Body of pancreas (tissue), 4 donors: ENCODE results near the gene GBP6. TPM values are rescaled to one million over a fixed set of nuclear protein-coding genes. Genes with fewer than 3 reads are reported as not detected.
"Not testable (repeated sequence)": the region's sequence is repeated elsewhere in the genome, so short reads cannot be mapped to it uniquely, and the experiment has no call there.

Source experiments
- ATAC-seq: fragments of 150-250 bp; one replicate; pipeline ENCODE4 v1.9.1; 2016
- DNase-seq, 4 donors: peaks; one replicate each; pipeline ENCODE4 v3.0.0-alpha.2; 2019
- H3K27ac ChIP-seq, 4 donors: fragments of 200-600 bp; sonication (generic); 1 replicate in 3 of 4; 2 replicates in 1 of 4; pipeline versions ENCODE4 v1.5.1 to v1.6.1; 2016 to 2019; ENCODE audit warnings: mild to moderate bottlenecking in 1 of 4, mixed read lengths in 1 of 4, moderate library complexity in 1 of 4
- H3K27me3 ChIP-seq, 2 donors: fragments of 200-600 bp; sonication (generic); one replicate each; pipeline ENCODE4 v1.6.0; 2016; ENCODE audit warnings: mild to moderate bottlenecking in 1 of 2
- H3K36me3 ChIP-seq, 2 donors: fragments of 200-600 bp; sonication (generic); replicated peaks in 1 of 2; 2 replicates each; pipeline ENCODE4 v1.5.1; 2016; ENCODE audit warnings: low read depth in 2 of 2; ENCODE audit not compliant: insufficient read depth in 1 of 2
- H3K4me1 ChIP-seq: fragments of 200-600 bp; sonication (generic); one replicate; pipeline ENCODE4 v1.6.0; 2016
- H3K4me3 ChIP-seq, 2 donors: fragments of 200-600 bp; sonication (generic); 1 replicate in 1 of 2; 2 replicates in 1 of 2; pipeline ENCODE4 v1.5.1; 2016 to 2019
- H3K9me3 ChIP-seq, 3 donors: fragments of 200-600 bp; sonication (generic); 1 replicate in 2 of 3; 2 replicates in 1 of 3; pipeline ENCODE4 v1.5.1; 2016
- POLR2A ChIP-seq, 3 donors: fragments of 450-650 bp; IDR thresholded peaks; one replicate each; pipeline ENCODE4 v1.6.1; 2016; ENCODE audit warnings: antibody characterized with exemption in 3 of 3, mild to moderate bottlenecking in 2 of 3
- WGBS, 2 donors: methylation state at CpG; one replicate each; pipeline ENCODE4 v1.1.5; 2017; 5-methylcytosine and 5-hydroxymethylcytosine counted together
- intact Hi-C: fragments of 100-400 bp; cut with DNase I; formaldehyde crosslinking; loops from one replicate; pipeline ENCODE4 v1.15.1; 2023
- total RNA-seq, 2 donors: library from RNA; depleted of rRNA; stranded (reverse); fragments of >200 nt; gene quantifications; one replicate each; pipeline ENCODE4 v1.1.0, GENCODE V29; 2016
- TF ChIP-seq, protein P1 (sequence below), 7 experiments: fragments of 450-650 bp in 4 of 7; fragments of 200-600 bp in 3 of 7; sonication (generic) in 3 of 7; IDR thresholded peaks; one replicate each; pipeline ENCODE4 v1.5.1; 2016 to 2019; ENCODE audit warnings: antibody characterized with exemption in 7 of 7

The GBP6 gene
- total RNA-seq, 2 donors from 2014 or later: not detected

DNA sequence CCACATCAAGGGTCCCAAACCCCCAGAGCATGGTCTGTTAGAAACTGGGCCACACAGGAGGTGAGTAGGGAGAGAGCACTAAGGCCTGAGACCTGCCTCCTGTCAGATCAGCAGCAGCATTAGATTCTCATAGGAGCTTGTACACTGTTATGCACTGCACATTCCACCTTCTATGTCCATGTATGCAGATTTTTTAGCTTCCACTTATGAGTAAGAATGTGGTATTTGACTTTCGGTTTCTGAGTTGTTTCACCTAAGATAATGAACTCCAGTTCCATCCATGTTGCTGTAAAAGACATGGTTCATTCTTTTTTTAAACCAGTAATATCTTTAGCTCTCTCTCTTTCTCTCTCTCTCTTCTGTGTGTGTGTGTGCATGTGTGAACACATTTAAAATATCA, 663 bp upstream of the GBP6 start:
- no peaks in the 10 kb centered on the region for H3K36me3 ChIP-seq
- no peaks in the 10 kb centered on the region for H3K9me3 ChIP-seq
- H3K27me3 ChIP-seq: no peaks in the 10 kb centered on the region
- no peak overlapping the region for H3K4me3 ChIP-seq
- no peak for ATAC-seq
- H3K27ac ChIP-seq: no peak overlapping the region
- intact Hi-C loops: no loop called here
- whole genome bisulfite sequencing, 2 donors: 52 to 71% methylated on average over 1 of the region's 1 CpG
- no peaks in the 10 kb centered on the region for H3K4me1 ChIP-seq
- no peak for DNase-seq
- no peak for TF ChIP-seq POLR2A (IDR thresholded peaks at IDR 0.05)
- TF ChIP-seq, protein P1, sequence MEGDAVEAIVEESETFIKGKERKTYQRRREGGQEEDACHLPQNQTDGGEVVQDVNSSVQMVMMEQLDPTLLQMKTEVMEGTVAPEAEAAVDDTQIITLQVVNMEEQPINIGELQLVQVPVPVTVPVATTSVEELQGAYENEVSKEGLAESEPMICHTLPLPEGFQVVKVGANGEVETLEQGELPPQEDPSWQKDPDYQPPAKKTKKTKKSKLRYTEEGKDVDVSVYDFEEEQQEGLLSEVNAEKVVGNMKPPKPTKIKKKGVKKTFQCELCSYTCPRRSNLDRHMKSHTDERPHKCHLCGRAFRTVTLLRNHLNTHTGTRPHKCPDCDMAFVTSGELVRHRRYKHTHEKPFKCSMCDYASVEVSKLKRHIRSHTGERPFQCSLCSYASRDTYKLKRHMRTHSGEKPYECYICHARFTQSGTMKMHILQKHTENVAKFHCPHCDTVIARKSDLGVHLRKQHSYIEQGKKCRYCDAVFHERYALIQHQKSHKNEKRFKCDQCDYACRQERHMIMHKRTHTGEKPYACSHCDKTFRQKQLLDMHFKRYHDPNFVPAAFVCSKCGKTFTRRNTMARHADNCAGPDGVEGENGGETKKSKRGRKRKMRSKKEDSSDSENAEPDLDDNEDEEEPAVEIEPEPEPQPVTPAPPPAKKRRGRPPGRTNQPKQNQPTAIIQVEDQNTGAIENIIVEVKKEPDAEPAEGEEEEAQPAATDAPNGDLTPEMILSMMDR (IDR thresholded peaks at IDR 0.05): no peak

DNA sequence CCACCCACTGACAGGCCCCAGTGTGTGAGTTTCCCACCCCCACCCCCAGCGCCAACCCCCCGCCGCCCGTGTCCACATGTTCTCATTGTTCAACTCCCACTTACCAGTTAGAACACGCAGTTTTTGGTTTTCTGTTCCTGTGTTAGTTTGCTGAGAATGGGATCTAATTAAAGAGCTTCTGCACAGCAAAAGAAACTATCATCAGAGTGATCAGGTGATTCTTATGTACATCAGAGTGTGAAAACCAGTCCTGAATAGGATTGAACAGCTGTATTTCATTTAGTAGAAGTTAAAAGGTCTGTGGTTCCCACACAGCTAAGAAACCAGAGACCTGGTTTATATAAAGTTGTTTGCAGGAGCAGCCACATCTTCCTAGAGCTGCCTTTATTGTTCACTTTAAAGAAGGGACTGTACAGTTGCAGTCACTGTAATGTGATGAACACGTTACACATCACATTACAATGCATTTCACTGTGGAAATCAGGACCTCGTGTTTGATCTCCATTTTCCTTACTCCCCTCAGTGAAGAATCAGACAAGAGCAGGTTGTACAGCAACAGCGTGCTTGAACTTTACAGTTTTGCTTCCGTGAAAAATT, 1.2 kb downstream of the GBP6 start:
- H3K9me3 ChIP-seq: no peaks in the 10 kb centered on the region
- H3K4me1 ChIP-seq: no peaks in the 10 kb centered on the region
- H3K27ac ChIP-seq: no peak overlapping the region
- DNase-seq: no peak
- H3K27me3 ChIP-seq: no peaks in the 10 kb centered on the region
- WGBS, 2 donors: 84 to 85% methylated on average over 9 of the region's 9 CpGs
- intact Hi-C loops: no loop called here
- TF ChIP-seq, protein P1 (IDR thresholded peaks at IDR 0.05): no peak
- no peak for TF ChIP-seq POLR2A (IDR thresholded peaks at IDR 0.05)
- no peak overlapping the region for H3K4me3 ChIP-seq
- H3K36me3 ChIP-seq: no peaks in the 10 kb centered on the region
- ATAC-seq: no peak

DNA sequence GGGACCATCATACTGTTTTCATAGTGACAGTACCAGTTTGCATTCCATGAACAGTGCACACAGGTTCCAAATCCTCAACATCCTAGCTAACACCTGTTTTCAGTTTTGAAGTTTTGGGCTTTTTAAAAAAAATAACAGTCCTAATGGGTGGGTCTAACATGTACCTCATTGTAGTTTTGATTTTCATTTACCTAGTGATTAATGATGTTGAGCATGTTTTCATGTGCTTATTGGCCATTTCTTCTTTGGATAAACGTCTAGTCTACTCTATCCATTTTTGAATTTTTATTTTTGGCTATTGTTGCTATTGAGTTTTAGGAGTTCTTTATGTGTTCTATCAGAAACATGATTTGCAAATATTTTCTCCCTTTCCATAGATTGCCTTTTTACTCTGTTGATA, 3.4 kb downstream of the GBP6 start:
- Histone ChIP-seq H3K27me3 (no peaks in the 10 kb centered on the region), H3K36me3 (no peaks in the 10 kb centered on the region), H3K27ac (no peak overlapping the region), H3K4me3 (no peak overlapping the region), H3K4me1 (no peaks in the 10 kb centered on the region), H3K9me3 (no peaks in the 10 kb centered on the region)
- 57 to 63% methylated on average over 1 of the region's 1 CpG for WGBS, 2 donors
- DNase-seq (no peak), ATAC-seq (no peak)
- intact Hi-C loops: no loop called here
- TF ChIP-seq, protein P1 (IDR thresholded peaks at IDR 0.05): no peak
- TF ChIP-seq POLR2A (IDR thresholded peaks at IDR 0.05): no peak

DNA sequence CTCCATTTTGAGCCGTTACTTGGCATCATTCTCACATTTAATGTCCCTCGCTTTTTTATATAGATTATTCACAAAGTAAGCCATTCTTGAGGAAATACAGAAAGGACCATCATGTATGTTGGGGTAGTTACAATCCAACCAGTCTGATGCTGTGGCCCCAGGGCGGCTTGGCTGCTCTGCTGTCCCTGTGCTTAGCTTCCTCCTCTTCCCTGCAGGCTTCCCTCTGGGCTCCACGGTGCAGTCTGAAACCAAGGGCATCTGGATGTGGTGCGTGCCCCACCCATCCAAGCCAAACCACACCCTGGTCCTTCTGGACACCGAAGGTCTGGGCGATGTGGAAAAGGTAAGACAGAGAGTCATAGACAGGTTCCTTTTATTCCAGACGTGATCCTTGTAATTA, 5.5 kb downstream of the GBP6 start:
- Histone ChIP-seq H3K9me3 (no peaks in the 10 kb centered on the region), H3K36me3 (no peaks in the 10 kb centered on the region), H3K4me3 (no peak overlapping the region), H3K4me1 (no peaks in the 10 kb centered on the region), H3K27ac (no peak overlapping the region), H3K27me3 (no peaks in the 10 kb centered on the region)
- 86 to 88% methylated on average over 8 of the region's 8 CpGs for WGBS, 2 donors
- no peak for TF ChIP-seq POLR2A (IDR thresholded peaks at IDR 0.05)
- TF ChIP-seq, protein P1 (IDR thresholded peaks at IDR 0.05): no peak
- intact Hi-C loops: no loop called here
- ATAC-seq (no peak), DNase-seq (no peak)

DNA sequence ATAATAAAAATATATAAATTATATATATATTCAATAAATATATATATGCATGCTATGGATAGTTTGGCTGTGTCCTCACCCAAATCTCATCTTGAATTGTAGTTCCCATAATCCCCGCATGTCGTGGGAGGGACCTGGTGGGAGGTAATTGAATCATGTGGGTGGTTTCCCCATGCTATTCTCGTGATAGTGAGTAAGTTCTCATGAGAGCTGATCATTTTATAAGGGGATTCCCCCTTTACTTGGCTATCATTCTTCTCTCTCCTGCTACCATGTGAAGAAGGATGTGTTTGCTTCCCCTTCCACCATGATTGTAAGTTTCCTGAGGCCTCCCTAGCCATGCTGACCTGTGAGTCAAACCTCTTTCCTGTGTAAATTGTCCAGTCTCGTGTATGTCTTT, 10.0 kb downstream of the GBP6 start:
- H3K4me3 ChIP-seq, intact Hi-C loops, H3K9me3 ChIP-seq, ATAC-seq, H3K36me3 ChIP-seq, H3K27me3 ChIP-seq, H3K27ac ChIP-seq, DNase-seq, H3K4me1 ChIP-seq: not testable (repeated sequence)
- 76 to 83% methylated on average over 4 of the region's 4 CpGs for WGBS, 2 donors
